HepG2 (cell line): ENCODE data around the gene ERCC2. TPM values are rescaled to one million over a fixed set of nuclear protein-coding genes. Genes with fewer than 3 reads are reported as not detected.

Experiments used
- ADNP ChIP-seq: sonication (generic); formaldehyde crosslinking; IDR thresholded peaks from 2 replicates; pipeline ENCODE4 v1.4.0; 2020; ENCODE audit warnings: missing genetic modification reagents
- ARHGAP35 ChIP-seq: sonication (generic); formaldehyde crosslinking; IDR thresholded peaks from 2 replicates; pipeline ENCODE4 v1.9.0; 2022; ENCODE audit warnings: mild to moderate bottlenecking, inconsistent platforms, moderate library complexity, missing genetic modification reagents, borderline replicate concordance
- BHLHE40 ChIP-seq: IDR thresholded peaks from 2 replicates; pipeline ENCODE4 v1.6.1; 2011; ENCODE audit warnings: low read length, improper control_type of control experiment
- GTF3A ChIP-seq: sonication (generic); formaldehyde crosslinking; conservative IDR thresholded peaks from 2 replicates; pipeline ENCODE4 v1.4.0; 2020; ENCODE audit warnings: mild to moderate bottlenecking, missing genetic modification reagents
- IKZF1 ChIP-seq: fragments of 450-650 bp; IDR thresholded peaks from 2 replicates; pipeline ENCODE4 v1.7.1; 2016
- IRX3 ChIP-seq: sonication (generic); formaldehyde crosslinking; IDR thresholded peaks from 2 replicates; pipeline ENCODE4 v1.8.1; 2023; ENCODE audit warnings: mild to moderate bottlenecking, low read depth, missing genetic modification reagents, borderline replicate concordance
- KDM3A ChIP-seq: IDR thresholded peaks from 2 replicates; pipeline ENCODE4 v1.6.1; 2018; ENCODE audit warnings: low read depth, missing compliant biosample characterization
- MEIS1 ChIP-seq: sonication (generic); formaldehyde crosslinking; IDR thresholded peaks from 2 replicates; pipeline ENCODE4 v1.9.0; 2021; ENCODE audit warnings: mild to moderate bottlenecking, missing genetic modification reagents, moderate library complexity, borderline replicate concordance
- NONO ChIP-seq, 2 experiments: fragments of 450-650 bp in 1 of 2; sonication (generic) in 1 of 2; formaldehyde crosslinking in 1 of 2; IDR thresholded peaks in 1 of 2; conservative IDR thresholded peaks in 1 of 2; 2 replicates each; pipeline versions ENCODE4 v1.6.1 to v1.8.0; 2017 to 2022; ENCODE audit warnings: mild to moderate bottlenecking in 1 of 2, missing genetic modification reagents in 1 of 2, moderate library complexity in 1 of 2
- PITX1 ChIP-seq: sonication (generic); formaldehyde crosslinking; IDR thresholded peaks from 2 replicates; pipeline ENCODE4 v1.5.1; 2020; ENCODE audit warnings: mild to moderate bottlenecking, missing genetic modification reagents
- POLR2AphosphoS5 ChIP-seq: IDR thresholded peaks from 2 replicates; pipeline ENCODE4 v1.6.1; 2012; ENCODE audit warnings: low read depth, low read length
- SP4 ChIP-seq: sonication (generic); formaldehyde crosslinking; IDR thresholded peaks from 2 replicates; pipeline ENCODE4 v1.8.1; 2023; ENCODE audit warnings: mild to moderate bottlenecking, missing genetic modification reagents
- YEATS4 ChIP-seq: sonication (generic); formaldehyde crosslinking; IDR thresholded peaks from 2 replicates; pipeline ENCODE4 v1.4.0; 2020; ENCODE audit warnings: missing genetic modification reagents, borderline replicate concordance
- ZNF253 ChIP-seq: sonication (generic); formaldehyde crosslinking; IDR thresholded peaks from 2 replicates; pipeline ENCODE4 v1.8.0; 2022; ENCODE audit warnings: mild to moderate bottlenecking, missing genetic modification reagents, borderline replicate concordance
- ZNF543 ChIP-seq: sonication (generic); formaldehyde crosslinking; IDR thresholded peaks from 2 replicates; pipeline ENCODE4 v1.4.0; 2020; ENCODE audit warnings: mild to moderate bottlenecking, missing genetic modification reagents
- ZNF766 ChIP-seq: sonication (generic); formaldehyde crosslinking; IDR thresholded peaks from 2 replicates; pipeline ENCODE4 v1.5.0; 2020; ENCODE audit warnings: missing genetic modification reagents, borderline replicate concordance
- ZSCAN31 ChIP-seq: sonication (generic); formaldehyde crosslinking; IDR thresholded peaks from 2 replicates; pipeline ENCODE4 v1.5.0; 2020; ENCODE audit warnings: low read depth, mild to moderate bottlenecking, missing genetic modification reagents
- ZZZ3 ChIP-seq: sonication (generic); formaldehyde crosslinking; IDR thresholded peaks from 2 replicates; pipeline ENCODE4 v1.4.0; 2020; ENCODE audit warnings: missing genetic modification reagents, mild to moderate bottlenecking, borderline replicate concordance
- polyA plus RNA-seq, 8 experiments: library from polyadenylated mRNA; depleted of rRNA in 3 of 8; stranded (reverse) in 7 of 8; unstranded in 1 of 8; fragments of >200 nt; fragmentation: Illumina TruSeq in 4 of 8; extraction: Trizol in 4 of 8; gene quantifications; 2 replicates each; pipeline versions ENCODE4 v1.2.1 to v1.2.3, GENCODE V29; 2011 to 2016; ENCODE audit warnings: low read depth in 4 of 8, missing spikeins in 1 of 8, mixed read lengths in 1 of 8; ENCODE audit not compliant: insufficient read depth in 1 of 8
- total RNA-seq, 5 experiments: library from RNA; depleted of rRNA; stranded (reverse); fragments of >200 nt; fragmentation: Illumina TruSeq; extraction: Trizol; gene quantifications; 2 replicates each; pipeline ENCODE4 v1.2.3, GENCODE V29; 2016; ENCODE audit warnings: low read depth in 1 of 5
- TF ChIP-seq, protein P1 (sequence below): sonication (generic); formaldehyde crosslinking; IDR thresholded peaks from 2 replicates; pipeline ENCODE4 v1.5.0; 2020; ENCODE audit warnings: missing genetic modification reagents, mild to moderate bottlenecking, borderline replicate concordance
- TF ChIP-seq, protein P2 (sequence below): sonication (generic); formaldehyde crosslinking; IDR thresholded peaks from 2 replicates; pipeline ENCODE4 v1.4.0; 2020; ENCODE audit warnings: mild to moderate bottlenecking, missing genetic modification reagents
- TF ChIP-seq, protein P3 (sequence below), 2 experiments: sonication (generic) in 1 of 2; formaldehyde crosslinking in 1 of 2; IDR thresholded peaks; 2 replicates each; pipeline versions ENCODE4 v1.4.0 to v1.6.1; 2018 to 2020; ENCODE audit warnings: missing genetic modification reagents in 2 of 2, borderline replicate concordance in 1 of 2, low read depth in 1 of 2, mild to moderate bottlenecking in 1 of 2, missing biosample characterization in 1 of 2

The ERCC2 gene
- total and polyA plus RNA-seq, 2 of the 13 experiments (the other 11 are each of a cell fraction or from before 2014, with no cell fraction given): 25.4 to 49.2 TPM

DNA sequence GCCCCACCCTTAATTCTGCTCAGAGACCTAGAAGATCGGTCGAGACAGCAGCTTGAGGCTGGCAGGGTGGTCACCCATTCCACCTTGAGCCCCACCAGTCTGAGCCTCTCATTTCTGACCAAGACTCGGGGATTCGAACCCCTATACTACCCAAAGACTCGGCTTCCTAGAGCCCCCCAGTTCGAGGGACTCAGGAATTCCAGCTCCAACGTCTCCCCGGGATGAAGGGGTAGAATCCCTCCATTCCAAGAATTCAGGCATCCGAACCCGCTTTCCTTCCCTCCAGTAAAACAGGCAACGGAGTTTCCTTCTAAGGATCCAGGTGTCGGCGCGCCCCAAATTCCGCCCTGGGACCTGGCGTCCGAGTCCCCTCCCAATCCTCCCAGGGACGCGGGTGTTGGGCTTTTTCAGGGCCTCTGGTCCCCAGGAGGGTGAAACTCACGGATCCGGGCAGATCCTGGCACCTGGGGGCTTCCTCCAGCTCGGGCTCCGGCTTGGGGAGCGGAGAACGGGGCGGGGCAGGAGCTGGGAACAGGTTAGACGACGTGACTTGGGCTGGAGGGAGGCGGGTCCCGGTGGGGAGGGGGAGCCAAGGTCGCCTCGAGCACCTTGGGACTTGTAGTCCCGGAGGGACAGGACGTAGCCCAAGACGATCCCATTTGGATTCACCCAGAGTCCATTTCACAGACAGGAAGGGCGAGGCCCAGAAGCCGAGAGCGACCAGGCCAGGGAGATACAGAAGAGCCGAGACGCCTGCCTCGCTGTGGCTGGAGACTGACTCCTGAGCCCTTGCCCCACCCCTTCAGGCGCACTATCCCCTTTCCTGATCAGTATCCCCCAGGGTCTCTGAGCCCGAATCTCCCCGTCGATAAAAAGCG, 34.4 kb upstream of the ERCC2 start, which contains the start of gene PPP1R13L (continued):
- TF ChIP-seq ZNF543 (CRISPR knock-in tag) (0 out of 2 replicates have a peak, but pooled peaks have one; percentile 23), ZNF253 (peak; percentile 73; the same call in 1 of the 2 replicates), PITX1 (peak; percentile 51; the same call in 1 of the 2 replicates), POLR2AphosphoS5 (0 out of 2 replicates have a peak, but pooled peaks have one; percentile 30), ZZZ3 (CRISPR knock-in tag) (no peak), MEIS1 (no peak), NONO (IDR thresholded peaks at IDR 0.05) (no peak), NONO (CRISPR knock-in tag; conservative IDR thresholded peaks at IDR 0.05) (peak; percentile 55; the same call in 1 of the 2 replicates), ARHGAP35 (CRISPR knock-in tag) (peak; percentile 52; the same call in 1 of the 2 replicates), YEATS4 (0 out of 2 replicates have a peak, but pooled peaks have one; percentile 23), ZSCAN31 (CRISPR knock-in tag) (peak; percentile 23; the same call in 1 of the 2 replicates), ZNF766 (no peak), BHLHE40 (0 out of 2 replicates have a peak, but pooled peaks have one; percentile 27), IRX3 (CRISPR knock-in tag) (no peak), SP4 (CRISPR knock-in tag) (peak; percentile 57), KDM3A (no peak), GTF3A (CRISPR knock-in tag) (0 out of 2 replicates have a peak, but pooled peaks have one; percentile 64), ADNP (peak; percentile 80; the same call in 1 of the 2 replicates), IKZF1 (no peak)
- TF ChIP-seq, protein P1, sequence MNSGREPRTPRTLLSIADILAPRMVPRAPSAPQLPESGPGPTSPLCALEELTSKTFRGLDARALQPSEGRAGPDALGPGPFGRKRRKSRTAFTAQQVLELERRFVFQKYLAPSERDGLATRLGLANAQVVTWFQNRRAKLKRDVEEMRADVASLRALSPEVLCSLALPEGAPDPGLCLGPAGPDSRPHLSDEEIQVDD (CRISPR knock-in tag): no peak
- TF ChIP-seq, protein P2, sequence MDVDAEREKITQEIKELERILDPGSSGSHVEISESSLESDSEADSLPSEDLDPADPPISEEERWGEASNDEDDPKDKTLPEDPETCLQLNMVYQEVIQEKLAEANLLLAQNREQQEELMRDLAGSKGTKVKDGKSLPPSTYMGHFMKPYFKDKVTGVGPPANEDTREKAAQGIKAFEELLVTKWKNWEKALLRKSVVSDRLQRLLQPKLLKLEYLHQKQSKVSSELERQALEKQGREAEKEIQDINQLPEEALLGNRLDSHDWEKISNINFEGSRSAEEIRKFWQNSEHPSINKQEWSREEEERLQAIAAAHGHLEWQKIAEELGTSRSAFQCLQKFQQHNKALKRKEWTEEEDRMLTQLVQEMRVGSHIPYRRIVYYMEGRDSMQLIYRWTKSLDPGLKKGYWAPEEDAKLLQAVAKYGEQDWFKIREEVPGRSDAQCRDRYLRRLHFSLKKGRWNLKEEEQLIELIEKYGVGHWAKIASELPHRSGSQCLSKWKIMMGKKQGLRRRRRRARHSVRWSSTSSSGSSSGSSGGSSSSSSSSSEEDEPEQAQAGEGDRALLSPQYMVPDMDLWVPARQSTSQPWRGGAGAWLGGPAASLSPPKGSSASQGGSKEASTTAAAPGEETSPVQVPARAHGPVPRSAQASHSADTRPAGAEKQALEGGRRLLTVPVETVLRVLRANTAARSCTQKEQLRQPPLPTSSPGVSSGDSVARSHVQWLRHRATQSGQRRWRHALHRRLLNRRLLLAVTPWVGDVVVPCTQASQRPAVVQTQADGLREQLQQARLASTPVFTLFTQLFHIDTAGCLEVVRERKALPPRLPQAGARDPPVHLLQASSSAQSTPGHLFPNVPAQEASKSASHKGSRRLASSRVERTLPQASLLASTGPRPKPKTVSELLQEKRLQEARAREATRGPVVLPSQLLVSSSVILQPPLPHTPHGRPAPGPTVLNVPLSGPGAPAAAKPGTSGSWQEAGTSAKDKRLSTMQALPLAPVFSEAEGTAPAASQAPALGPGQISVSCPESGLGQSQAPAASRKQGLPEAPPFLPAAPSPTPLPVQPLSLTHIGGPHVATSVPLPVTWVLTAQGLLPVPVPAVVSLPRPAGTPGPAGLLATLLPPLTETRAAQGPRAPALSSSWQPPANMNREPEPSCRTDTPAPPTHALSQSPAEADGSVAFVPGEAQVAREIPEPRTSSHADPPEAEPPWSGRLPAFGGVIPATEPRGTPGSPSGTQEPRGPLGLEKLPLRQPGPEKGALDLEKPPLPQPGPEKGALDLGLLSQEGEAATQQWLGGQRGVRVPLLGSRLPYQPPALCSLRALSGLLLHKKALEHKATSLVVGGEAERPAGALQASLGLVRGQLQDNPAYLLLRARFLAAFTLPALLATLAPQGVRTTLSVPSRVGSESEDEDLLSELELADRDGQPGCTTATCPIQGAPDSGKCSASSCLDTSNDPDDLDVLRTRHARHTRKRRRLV: no peak
- TF ChIP-seq, protein P3, sequence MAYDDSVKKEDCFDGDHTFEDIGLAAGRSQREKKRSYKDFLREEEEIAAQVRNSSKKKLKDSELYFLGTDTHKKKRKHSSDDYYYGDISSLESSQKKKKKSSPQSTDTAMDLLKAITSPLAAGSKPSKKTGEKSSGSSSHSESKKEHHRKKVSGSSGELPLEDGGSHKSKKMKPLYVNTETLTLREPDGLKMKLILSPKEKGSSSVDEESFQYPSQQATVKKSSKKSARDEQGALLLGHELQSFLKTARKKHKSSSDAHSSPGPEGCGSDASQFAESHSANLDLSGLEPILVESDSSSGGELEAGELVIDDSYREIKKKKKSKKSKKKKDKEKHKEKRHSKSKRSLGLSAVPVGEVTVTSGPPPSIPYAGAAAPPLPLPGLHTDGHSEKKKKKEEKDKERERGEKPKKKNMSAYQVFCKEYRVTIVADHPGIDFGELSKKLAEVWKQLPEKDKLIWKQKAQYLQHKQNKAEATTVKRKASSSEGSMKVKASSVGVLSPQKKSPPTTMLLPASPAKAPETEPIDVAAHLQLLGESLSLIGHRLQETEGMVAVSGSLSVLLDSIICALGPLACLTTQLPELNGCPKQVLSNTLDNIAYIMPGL (CRISPR knock-in tag; IDR thresholded peaks at IDR 0.05; ENCODE audit: borderline replicate concordance in 1 of 2, low read depth in 1 of 2): peak in 1 of 2 experiments; percentile 77
